ENCODE data around the gene LMO1.

Gene LMO1

DNA sequence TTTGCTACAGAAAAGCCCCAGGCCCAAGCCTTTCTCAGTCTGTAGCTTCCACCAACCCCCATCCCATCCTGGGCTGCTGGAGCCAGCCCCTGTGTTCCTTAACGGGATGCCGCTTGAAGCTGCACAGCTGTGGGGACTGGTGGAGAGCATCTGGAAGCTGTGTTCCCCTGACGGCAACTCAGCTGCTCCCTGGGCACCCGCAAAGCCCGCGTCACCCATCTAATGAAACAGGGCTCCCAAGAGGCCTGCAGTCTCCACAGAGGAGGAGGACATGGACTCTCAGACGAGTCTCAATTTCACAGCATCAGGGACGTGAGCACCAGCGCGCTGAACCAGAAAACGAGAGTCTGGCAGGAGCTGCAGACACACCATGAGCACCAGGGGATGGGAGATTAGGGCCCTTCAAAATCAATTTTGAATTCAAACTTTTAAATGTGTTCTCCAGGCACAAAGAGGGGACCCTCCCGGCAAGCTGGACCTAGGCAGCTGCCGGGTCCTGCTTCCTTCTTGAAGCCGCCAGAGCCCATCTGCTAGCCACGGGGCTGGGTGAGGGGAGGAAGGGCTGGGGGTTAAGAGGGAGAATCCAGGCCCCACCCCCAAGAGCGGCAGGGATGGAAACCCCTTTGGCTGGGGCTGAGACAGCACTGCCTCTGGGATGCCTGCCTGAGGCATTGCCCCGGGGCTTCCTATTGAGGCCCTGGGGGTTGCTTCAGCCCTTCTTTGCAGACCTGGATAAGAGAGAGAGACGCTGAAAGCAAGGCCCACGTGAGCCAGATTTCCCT, 21.0 kb downstream of the LMO1 start:
- DNase-seq: no peak

DNA sequence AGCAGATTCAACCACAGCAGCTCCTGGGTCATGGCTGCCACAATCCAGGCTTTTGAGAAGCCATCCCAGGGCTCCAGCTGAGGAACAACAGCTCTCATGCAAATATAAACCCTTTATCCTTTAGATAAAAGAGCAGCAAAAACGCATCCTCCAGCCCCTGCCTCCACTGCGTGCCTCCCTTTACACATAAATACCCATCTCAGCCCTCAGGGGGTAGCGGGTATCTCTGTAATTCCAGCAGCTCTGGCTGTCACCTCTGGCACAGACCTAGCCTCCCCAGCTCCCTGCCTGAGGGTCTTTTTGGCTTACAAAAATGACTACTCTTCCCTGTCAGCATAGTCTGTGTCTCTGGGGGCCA, 21.6 kb downstream of the LMO1 start:
- no peak for DNase-seq

DNA sequence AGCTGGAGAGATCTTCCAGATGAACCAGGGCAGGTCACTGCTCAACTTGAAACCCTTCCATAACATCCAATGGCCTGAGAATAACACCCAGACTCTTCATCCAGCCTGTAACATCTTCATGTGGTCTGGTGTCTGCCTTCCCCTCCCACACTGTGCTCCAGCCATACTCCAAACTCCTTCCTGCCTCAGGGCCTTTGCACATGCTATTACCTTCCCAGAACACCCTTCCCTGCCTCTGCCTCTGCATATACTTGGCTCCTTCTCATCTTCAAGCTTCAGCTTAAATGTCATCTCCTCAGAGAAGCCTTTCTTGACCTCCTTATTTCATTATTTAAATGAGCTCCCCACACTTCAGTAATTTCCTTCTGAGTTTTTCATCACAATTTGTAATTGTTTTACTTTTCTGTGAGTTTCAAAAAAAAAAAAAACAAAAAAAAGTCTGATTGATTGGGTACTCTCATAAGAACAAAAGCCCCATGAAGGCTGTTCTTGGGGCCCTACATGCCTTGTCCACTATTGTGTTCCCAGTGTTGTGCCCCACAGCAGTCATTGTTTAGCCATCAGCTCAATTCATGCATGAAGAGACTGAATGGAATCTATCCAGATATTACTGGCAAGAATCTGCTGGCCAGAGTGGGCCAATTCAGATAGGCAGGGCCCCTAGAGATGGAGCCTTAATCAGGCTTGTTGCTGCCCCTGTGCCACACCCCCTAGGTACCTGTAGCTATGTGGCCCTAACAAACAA, 22.1 kb downstream of the LMO1 start:
- no peak for DNase-seq

DNA sequence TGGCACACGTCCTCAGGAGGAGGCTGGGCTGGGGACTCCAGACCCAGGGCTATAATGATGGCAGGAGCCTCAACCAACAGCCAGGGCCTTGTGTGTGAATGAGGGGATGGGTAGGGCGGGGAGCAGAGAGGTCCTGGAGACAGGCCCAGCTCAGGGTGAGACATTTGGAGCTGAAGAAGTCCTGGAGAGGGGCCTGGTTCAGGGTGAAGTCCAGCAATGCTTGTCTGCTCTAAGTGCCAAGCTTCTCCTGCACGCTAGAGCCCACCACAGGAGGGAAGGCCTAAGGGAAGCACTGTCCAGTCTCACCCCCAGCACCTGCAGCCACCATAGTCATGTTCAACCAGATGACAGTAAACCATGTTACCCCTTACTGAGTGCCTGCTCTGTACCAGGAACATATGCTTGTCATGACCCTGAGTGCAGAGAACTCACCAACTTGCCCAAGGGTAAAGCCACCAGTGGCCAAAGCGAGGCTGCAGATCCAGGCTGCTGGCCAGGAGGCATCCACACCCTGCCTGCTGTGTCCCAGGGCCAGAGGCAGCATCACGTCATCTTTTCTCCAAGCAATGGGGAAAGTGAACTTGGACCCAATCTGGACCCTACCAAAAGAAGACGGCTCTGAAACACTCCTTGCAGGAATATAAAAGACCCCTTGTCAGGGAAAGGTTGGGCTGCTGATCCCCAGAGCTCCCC, 24.0 kb downstream of the LMO1 start:
- DNase-seq: no peak

DNA sequence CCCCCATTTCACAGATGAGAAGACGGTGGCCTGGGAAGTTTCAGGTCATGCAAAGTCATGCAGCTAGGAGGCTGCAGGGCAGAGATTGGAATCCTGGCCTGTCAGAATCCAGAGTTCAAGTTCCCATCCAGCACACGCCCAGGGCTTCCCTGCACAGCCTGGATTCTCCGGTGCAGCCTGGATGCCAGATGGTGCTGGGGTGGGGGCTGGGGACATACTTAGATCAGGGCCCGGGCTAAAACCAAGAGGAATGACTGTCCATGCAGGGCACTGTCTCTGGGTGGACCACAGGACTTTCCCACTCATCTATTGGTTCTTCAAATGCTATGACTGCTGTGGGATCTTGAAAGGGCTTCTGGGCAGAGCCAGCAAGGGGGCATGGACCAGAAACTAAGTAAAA, 24.6 kb downstream of the LMO1 start:
- no peak for DNase-seq

DNA sequence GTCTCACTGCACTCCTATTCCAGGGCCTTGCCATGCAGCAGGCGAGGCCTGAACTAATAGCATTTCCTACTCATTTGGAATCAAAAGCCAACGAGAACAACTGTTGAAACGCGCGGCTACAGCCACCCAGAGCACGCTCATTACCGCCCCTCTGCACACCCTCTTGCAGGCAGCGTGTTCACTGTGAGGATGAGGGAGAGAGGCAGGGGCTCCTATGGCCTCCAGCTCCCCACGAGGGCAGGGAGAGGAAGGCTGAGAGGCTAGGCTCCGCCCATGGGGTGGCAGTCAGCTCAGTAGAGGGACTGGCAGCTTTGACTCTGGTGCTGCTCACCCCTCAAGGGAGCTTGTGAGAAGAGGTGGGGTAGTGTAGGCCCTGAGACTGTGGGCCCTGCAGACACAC, 26.2 kb downstream of the LMO1 start:
- DNase-seq: no peak

DNA sequence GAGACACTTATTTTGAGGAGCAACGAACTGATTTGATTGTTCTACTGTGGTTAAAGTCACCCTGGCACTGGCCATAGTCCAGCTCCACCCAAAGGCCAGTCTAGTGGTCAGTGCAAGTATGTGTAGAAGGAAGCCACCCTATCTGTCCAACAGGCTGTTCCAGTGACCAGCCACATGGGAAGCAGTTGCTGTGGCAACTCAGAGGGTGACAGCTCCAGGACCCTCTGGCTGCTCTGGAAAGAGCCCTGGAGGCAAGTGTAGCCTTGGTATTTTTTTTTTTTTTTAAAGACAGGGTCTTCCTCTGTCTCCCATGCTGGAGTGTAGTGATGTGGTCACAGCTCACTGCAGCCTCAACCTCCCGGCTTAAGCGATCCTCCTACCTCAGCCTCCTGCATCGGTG, 27.8 kb downstream of the LMO1 start:
- no peak for DNase-seq

DNA sequence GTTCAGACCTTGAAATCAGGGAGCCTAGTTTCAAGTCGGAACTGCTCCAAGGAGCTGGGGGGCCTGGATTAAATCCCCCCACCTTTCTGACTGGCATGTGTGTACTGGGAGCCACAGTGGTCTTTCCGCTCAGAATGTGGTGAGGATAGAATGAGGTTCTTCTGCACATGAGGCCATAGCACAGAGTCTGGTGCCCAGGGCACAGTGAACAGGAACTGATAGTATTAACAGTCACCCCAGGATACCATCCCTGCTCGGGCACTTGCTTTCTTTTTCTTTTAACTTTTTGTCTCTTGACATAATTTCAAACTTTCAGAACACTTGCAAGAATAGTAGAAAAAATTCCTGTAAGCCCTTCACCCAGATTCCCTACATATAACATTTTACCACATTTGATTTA, 28.8 kb downstream of the LMO1 start:
- no peak for DNase-seq

DNA sequence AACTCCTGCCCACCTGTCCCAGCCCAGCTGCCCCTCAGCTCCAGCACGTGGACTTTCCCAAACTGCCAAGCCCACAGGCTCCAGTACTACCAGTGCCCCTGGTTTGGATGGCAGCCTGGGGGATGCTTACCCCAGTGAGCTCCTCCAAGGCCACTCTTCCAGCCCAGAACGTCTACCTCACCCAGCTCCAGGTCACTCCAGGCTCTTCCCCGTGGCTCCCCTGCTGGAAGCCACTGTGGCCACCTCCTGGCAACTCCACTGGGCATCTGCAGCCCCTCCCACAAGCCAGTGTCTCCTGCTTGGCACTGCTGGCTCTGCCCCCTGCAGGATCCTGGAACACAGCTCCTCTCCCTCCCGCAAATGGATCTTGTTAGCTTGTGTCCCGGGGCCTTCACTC, 29.3 kb downstream of the LMO1 start:
- DNase-seq: no peak

DNA sequence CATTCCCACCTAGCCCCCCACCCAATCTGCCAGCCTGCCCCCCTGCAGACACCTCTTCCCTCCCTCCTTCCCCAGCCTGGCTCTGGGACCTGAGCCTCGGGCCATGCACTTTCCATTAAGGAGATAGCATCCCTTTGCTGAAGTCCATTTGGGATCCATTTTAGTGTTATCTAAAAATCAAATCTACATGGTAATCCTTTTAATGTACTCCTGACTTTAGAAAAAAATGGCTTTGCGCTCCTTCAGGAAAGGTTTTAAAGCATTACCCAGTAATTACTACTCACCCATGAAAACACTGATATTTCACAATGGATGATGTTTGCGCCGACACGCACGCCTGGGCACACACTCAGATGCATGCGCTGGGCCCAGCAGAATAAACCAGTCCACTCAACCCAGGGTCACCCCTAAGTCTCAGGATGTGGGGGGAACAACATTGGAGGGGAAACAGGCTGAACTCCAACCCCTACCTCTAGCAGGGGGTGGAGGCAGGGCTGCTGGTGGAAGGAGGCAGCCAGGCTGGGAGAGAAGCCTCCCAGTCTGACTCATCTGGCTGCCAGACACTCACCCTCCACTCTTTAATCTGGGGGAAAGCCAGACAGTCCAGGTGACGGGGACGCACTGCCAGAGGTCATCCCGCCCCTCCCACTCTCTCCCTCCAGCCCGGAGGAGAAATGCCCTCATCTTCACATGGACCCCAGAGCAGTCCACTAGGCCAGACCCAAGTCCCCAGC, 29.8 kb downstream of the LMO1 start:
- no peak for DNase-seq

DNA sequence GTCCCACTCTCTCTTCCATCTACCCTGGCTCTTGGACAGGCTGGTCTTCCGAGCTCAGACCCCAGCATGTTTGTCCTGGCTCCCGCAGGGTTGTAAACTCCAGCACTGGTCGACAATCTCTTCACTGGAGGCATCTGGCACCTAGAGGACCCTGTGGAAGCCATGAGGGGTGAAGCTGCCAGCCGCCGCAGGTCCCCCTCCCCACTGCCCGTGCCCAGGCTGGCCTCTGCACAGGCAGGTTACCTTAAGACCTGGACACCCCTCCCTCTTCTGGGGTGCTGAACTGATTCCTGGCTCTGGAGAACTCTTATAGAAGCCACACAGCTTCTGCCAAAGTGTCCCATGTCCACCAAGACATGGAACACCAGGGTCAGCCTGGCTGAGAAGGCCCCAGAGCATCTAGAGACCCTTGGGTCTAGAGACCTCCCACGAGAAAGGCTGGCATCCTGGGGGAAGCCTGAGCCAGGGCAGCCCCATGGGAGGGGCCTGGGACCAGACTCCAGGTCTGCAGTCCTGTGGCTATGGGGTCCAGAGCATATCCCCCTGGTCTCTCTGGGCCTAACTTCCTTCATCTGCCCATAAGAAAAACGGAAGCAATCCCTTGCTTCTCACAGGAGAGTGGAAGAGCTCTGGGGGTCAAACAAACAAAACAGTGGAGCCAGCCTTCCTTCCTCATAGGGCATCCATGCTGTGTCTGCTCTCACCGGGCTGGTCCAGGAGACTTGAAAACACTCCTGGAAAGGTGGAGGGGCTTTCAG, 30.6 kb downstream of the LMO1 start:
- no peak for DNase-seq

DNA sequence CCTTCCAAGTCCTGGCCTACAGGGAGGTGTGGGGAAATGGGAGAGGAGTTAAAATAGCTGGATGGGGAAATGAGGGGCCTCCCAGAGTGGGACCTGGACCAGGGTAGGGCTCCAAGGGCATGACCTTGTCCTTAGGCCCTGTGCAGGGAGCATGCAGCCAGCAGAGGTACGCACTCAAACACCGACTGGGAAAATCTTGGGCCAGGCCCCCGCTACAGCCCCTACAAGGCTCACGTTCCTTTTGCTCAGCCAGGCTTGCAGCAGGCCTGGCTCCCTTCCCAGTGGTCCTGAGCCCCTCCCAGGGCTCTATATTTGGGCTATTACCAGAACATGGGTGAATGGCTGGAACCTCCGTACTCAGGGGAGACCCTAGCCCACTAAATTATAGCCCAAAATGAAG, 31.3 kb downstream of the LMO1 start:
- no peak for DNase-seq

DNA sequence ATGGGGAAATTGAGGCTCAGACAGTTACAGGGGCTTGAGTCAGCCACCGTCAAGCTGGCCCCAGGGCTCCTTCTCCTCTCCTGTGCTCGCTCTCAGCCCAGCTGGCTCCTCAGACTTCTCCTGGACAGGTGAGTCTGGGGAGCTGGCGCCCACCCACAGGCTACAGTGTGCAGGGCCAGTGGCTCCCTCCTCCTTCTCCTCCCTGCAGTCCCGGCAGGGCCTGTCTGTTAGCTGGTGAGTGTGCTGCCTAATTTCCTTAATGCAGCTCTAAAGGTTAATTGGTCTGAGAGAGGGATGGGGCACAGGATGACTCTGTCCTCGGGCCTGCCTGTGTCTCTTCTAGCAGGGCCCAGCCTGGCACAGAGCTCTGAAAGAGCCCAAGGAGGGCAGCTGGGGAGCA, 31.7 kb downstream of the LMO1 start:
- no peak for DNase-seq

DNA sequence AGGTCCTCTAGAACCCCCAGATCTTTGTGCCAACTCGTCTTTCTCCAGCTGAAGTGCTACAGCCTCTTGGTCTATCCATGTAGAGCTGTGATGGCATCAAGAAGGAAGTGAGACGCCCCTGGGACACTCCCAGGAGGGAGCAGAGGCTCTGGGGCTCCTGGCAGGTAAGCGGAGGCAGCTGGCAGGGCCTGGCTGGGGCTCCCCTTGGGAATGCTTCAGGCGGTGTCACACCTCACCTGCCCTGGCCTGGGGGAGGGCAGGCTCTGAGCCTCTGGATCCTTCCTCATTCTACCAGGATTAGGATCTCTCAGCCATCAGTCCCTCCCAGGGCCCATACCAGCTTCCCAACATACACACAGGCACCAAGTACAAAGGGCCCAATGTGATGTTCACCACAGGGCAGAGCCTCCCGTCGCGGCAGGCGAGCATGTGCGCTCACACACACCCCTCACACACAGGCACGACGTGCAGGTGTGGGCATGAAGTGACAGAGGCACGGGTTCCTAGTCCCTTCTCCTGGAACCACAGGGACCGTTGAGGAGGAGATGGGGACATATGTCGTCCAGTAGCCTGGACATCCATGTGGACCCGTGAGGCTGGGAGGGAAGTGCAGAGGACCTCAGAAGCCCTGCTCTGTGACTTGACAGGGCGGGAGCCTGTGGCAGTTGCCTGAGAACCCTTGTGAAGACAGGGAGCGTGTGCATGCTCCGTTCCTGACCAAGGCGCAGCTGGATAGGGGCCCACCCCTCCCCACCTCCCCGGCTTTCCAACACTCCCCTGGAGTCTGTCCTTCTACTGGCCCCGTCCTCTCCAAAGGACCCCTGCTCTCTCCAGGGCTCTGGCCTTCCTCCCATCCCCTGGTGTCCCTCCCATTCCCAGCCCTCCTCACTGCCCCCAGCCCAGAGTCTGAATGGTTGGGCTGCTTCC, 32.5 kb downstream of the LMO1 start:
- DNase-seq: no peak

DNA sequence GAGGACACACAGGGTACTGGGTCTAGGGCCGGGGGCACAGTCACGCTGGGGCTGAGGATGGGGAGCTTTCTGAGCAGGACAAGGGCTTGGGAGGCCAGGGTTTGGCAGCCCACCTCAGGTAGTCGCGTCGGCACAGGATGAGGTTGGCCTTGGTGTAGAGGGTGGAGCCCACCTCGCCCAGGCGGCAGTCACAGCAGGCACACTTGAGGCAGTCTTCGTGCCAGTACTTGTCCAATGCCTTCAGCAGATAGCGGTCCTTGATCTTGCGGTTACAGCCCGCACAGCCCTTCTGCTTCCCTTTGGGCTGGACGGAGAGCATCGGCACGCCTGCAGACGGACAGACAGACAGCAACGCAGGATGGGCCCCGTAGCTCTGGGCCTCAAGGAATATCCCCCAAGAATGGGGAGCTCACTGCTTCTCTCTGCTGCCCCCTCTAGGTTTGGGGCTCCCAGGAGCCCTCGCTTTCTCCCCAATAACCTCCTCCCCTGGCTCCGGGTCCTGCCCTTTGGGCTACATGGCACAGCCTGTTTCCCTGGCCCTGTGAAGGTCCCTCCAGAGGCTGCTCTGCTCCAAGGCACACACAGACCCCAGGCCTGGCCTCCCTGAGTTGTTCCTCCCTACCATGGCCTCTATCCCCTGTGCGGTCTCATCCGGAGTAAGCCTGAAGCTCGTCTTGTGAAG, 33.4 kb downstream of the LMO1 start:
- no peak for DNase-seq

DNA sequence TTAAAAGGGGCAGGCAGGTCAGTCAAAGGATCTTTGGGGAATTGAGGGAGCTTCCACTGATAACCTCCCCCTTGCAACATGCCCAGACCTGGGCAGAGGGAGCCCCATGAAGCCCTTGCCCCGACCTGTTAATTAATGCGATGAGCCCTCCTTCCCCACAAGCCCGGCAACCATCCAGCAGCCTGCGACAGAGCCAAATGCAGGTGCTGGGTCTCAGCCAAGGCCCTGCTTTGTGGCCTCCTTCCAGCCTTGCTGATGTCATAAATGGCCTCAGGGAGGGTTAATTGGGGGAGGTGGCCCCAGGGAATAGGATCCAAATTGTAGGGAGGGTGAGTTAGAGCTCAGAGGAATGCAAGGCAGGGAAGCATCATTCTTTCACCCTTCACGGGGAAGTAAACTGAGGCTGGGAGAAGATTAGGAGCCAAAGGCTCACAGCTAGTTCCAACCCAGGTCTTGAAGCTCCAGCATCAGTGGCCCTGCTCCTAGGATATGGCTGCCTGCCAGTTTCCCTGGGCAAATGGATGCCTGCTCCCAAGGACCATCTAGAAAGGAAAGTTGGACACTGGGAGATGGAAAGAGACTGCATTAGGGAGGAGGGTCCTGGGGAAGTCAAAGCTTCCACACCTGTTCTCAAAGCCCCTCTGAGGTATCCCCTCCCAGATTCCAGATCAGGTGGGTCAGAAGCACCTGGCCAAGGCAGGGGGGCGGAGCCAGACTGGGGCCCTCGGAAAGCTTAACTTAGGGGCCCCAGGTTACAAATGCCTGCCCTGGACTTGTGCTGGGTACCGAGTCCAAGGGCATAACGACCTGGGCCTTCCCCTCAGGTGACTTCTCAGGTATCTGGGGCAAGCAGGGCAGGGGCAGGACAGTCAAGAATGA, 34.1 kb downstream of the LMO1 start:
- DNase-seq: no peak

DNA sequence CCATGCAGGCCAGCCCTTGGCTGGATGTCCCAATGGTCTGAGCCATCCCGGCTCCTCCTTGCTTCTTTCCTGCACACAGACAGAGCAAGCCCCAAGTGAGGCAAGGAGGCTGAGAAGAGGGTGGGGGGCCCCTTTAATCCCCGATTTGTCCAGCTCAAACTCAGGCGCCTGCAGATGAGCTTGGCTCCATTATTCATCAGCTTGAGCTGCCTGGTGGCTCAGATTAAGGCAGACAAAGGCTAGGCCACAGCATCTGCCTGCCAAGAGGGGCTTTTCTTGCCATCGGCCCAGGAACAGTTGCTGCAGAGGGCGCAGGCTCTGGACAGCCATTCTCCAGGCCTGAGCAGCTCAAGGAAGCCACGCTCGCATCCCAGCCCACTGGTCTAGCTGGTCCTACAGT, 35.4 kb downstream of the LMO1 start:
- no peak for DNase-seq

DNA sequence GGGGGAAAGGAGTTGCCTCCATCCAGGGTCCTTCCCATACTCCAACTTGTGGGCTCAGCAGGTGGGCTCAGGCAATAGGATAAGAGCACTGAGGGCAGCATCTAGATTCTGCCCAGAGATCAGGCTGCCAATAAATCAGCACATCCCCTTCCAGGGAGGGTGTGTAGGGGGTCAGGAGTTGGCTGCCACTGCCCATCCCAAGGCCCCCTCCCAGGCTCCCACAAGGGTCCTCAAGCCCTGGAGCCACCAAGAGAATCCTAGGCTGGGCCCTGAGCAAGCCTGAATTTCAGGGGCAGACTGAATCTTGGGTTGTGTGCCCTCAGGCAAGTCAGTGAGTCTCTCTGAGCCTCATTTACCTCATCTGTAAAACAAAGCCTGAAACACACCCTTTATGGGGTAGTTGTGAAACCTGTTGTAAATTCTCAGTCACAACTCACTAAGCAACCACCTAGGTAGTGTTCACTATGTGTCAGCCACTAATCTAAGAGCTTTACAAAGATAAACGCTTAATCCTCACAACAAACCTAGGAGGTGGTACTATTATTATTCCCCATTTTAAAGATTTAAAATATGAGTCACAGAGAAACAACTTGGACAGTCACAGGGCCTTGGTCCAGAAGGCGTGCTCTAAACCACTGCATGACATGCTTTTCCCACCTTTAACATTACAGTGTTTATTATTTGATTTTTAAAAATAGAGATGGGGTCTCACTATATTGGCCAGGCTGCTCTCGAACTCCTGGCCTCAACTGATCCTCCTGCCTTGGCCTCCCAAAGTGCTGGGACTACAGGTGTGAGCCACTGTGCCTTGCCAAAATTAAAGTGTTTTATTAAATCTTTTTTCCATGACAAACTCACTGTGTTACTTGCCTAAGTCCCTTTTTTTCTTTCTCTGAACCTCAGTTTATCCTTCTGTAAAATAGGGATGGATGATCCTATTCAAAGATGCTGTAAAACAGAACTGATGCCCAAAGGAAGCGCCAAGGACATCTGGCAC, 36.2 kb downstream of the LMO1 start:
- no peak for DNase-seq
